ENCODE results near the gene RDH13.

Gene RDH13

GRCh38 chr19:55095260-55096060, 32.5 kb upstream of the RDH13 start:
- H3K9me2 ChIP-seq (replicated peaks; ENCODE audit: low read depth, low read length), result no peaks in the 10 kb centered on the region
- TF ChIP-seq EZH2phosphoT487 (IDR thresholded peaks at IDR 0.05; ENCODE audit: borderline replicate concordance) (no peak), CTCF (conservative IDR thresholded peaks at IDR 0.05; ENCODE audit: low read length) (no peak)
- no peaks in the 10 kb centered on the region for H4K20me1 ChIP-seq (ENCODE audit: insufficient read depth, low read length, poor library complexity, severe bottlenecking)
- no peaks in the 10 kb centered on the region for H3K27me3 ChIP-seq (ENCODE audit: insufficient read depth, low read length, poor library complexity, severe bottlenecking)
- H3K79me2 ChIP-seq (ENCODE audit: insufficient read depth, low read length), result no peaks in the 10 kb centered on the region
- no peak overlapping the region for H2AFZ ChIP-seq (ENCODE audit: low read length)
- no peaks in the 10 kb centered on the region for H3K4me1 ChIP-seq (ENCODE audit: insufficient read depth, low read length, poor library complexity, severe bottlenecking)
- no peaks in the 10 kb centered on the region for H3K9me3 ChIP-seq (ENCODE audit: insufficient read depth, low read depth, low read length)
- H3K9ac ChIP-seq (ENCODE audit: low read depth, low read length, poor library complexity, severe bottlenecking), result no peak overlapping the region
- H3F3A ChIP-seq (ENCODE audit: low read depth), result no peaks in the 10 kb centered on the region
- no peak overlapping the region for H3K4me2 ChIP-seq (ENCODE audit: low read depth, low read length, poor library complexity, severe bottlenecking)
- no peak overlapping the region for H3K4me3 ChIP-seq (ENCODE audit: low read length, poor library complexity, severe bottlenecking)
- H3K36me3 ChIP-seq (ENCODE audit: insufficient read depth, low read length), result peaks cover 22% of the 10 kb centered on the region; the same call in 1 of the 2 replicates

DNA sequence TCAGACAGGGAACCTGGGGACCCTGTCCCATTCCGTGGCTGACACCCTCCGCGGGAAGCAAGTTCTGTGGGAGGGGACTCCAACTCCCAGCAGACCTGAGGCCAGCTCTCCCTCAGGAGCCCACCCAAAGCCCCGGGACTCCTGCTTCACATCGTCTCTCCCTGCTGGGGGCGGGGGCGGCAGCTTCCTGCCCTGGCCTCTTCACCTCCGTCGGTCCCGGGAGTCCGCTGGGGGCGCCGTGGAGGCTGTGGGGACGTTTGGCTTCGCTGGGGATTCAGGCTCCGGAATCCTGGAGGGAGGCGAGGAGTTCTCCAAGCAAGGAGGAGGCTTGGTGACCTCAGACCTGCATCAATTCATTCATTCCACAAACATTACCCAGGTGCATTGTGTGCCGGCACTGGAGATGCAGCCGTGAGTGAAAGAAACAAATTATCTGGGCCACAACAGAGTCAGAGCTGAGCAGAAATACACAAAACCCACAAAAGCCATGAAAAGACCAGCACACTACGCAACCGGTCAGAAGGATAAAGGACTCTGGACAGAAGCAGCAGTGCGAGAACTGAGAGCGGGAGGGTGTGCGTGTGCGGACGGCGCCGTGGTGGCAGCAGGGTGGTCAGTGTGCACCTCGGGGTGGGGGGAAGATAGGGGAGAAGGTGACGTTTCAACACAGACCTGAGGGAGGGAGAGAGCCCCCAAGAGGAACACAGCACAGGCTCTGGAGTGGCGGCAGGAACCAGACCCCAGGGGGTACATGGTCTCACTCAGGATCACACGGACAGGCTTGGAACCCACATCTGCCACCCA, 31.7 kb upstream of the RDH13 start:
- Histone ChIP-seq H2AFZ (ENCODE audit: low read length) (no peak overlapping the region), H4K20me1 (ENCODE audit: insufficient read depth, low read length, poor library complexity, severe bottlenecking) (no peaks in the 10 kb centered on the region)

More for the DNA sequence above, 31.7 kb upstream of the RDH13 start:
- no peaks in the 10 kb centered on the region for H3K9me3 ChIP-seq (ENCODE audit: insufficient read depth, low read depth, low read length)
- no peaks in the 10 kb centered on the region for H3K4me1 ChIP-seq (ENCODE audit: insufficient read depth, low read length, poor library complexity, severe bottlenecking)
- no peak overlapping the region for H3K4me2 ChIP-seq (ENCODE audit: low read depth, low read length, poor library complexity, severe bottlenecking)
- H3K27me3 ChIP-seq (ENCODE audit: insufficient read depth, low read length, poor library complexity, severe bottlenecking), result no peaks in the 10 kb centered on the region
- no peaks in the 10 kb centered on the region for H3F3A ChIP-seq (ENCODE audit: low read depth)
- H3K4me3 ChIP-seq (ENCODE audit: low read length, poor library complexity, severe bottlenecking), result no peak overlapping the region
- no peaks in the 10 kb centered on the region for H3K79me2 ChIP-seq (ENCODE audit: insufficient read depth, low read length)
- no peaks in the 10 kb centered on the region for H3K9me2 ChIP-seq (replicated peaks; ENCODE audit: low read depth, low read length)
- H3K9ac ChIP-seq (ENCODE audit: low read depth, low read length, poor library complexity, severe bottlenecking), result no peak overlapping the region
- TF ChIP-seq CTCF (conservative IDR thresholded peaks at IDR 0.05; ENCODE audit: low read length) (no peak), EZH2phosphoT487 (IDR thresholded peaks at IDR 0.05; ENCODE audit: borderline replicate concordance) (no peak)
- peaks cover 22% of the 10 kb centered on the region; the same call in 1 of the 2 replicates for H3K36me3 ChIP-seq (ENCODE audit: insufficient read depth, low read length)
